ENCODE measurements around the gene RCCD1.

The RCCD1 gene

GRCh38 chr15:90916461-90916860 lies 38.2 kb upstream of the RCCD1 start:
- Histone ChIP-seq H3K4me2 (ENCODE audit: insufficient read depth, low read length, poor library complexity, severe bottlenecking) (no peak overlapping the region), H3K14ac (ENCODE audit: low read length) (no peak overlapping the region), H3K18ac (ENCODE audit: low read length) (no peak overlapping the region), H4K91ac (ENCODE audit: low read depth, low read length, poor library complexity) (no peak overlapping the region), H2BK120ac (ENCODE audit: low read depth, low read length) (no peak overlapping the region), H3K79me1 (ENCODE audit: low read depth, low read length) (no peaks in the 10 kb centered on the region), H2BK12ac (ENCODE audit: low read length) (no peak overlapping the region), H3K23ac (ENCODE audit: low read depth, low read length, poor library complexity) (no peak overlapping the region), H3K4ac (ENCODE audit: low read length) (no peak overlapping the region), H3K9ac (ENCODE audit: low read depth, low read length, poor library complexity) (no peak overlapping the region), H3K36me3 (replicated peaks in 1 of 2; ENCODE audit: control insufficient read depth in 2 of 2, insufficient read depth in 2 of 2, low read length in 2 of 2) (peaks cover 63 to 97% of the 10 kb centered on the region in 2 donors), H2BK15ac (ENCODE audit: low read length) (no peak overlapping the region), H3K4me3 (ENCODE audit: low read length in 2 of 2) (no peak overlapping the region), H4K8ac (ENCODE audit: low read depth, low read length) (no peak overlapping the region), H2AK5ac (ENCODE audit: low read depth, low read length) (no peak overlapping the region), H3K4me1 (ENCODE audit: control insufficient read depth in 2 of 2, insufficient read depth in 1 of 2, low read depth in 1 of 2, low read length in 2 of 2) (no peaks in the 10 kb centered on the region), H3K27ac (replicated peaks; ENCODE audit: low read length) (no peak overlapping the region), H2AFZ (ENCODE audit: low read length) (no peak overlapping the region), H3K27me3 (ENCODE audit: control insufficient read depth in 3 of 3, insufficient read depth in 3 of 3, low read depth in 1 of 3, low read length in 3 of 3) (no peaks in the 10 kb centered on the region), H2BK5ac (ENCODE audit: low read length) (no peak overlapping the region), H3K9me3 (replicated peaks in 1 of 2; ENCODE audit: control insufficient read depth in 2 of 2, insufficient read depth in 1 of 2, low read depth in 1 of 2, low read length in 2 of 2) (no peaks in the 10 kb centered on the region)
- no peak for DNase-seq (ENCODE audit: low spot score)
- no CpG with 5 or more reads among the region's 11 CpGs for WGBS, 2 donors (ENCODE audit: extremely low coverage in 2 of 2, insufficient read length in 2 of 2, insufficient replicate concordance in 1 of 2)

- DNase-seq (ENCODE audit: low spot score): no peak
- Histone ChIP-seq H3K4me3 (ENCODE audit: low read length in 2 of 2) (no peak overlapping the region), H3K27ac (replicated peaks; ENCODE audit: low read length) (no peak overlapping the region), H3K4ac (ENCODE audit: low read length) (no peak overlapping the region), H2BK12ac (ENCODE audit: low read length) (no peak overlapping the region), H4K91ac (ENCODE audit: low read depth, low read length, poor library complexity) (no peak overlapping the region), H4K8ac (ENCODE audit: low read depth, low read length) (no peak overlapping the region), H3K14ac (ENCODE audit: low read length) (no peak overlapping the region), H3K9ac (ENCODE audit: low read depth, low read length, poor library complexity) (no peak overlapping the region), H2BK120ac (ENCODE audit: low read depth, low read length) (no peak overlapping the region), H3K23ac (ENCODE audit: low read depth, low read length, poor library complexity) (no peak overlapping the region), H3K9me3 (replicated peaks in 1 of 2; ENCODE audit: control insufficient read depth in 2 of 2, insufficient read depth in 1 of 2, low read depth in 1 of 2, low read length in 2 of 2) (no peaks in the 10 kb centered on the region), H3K36me3 (replicated peaks in 1 of 2; ENCODE audit: control insufficient read depth in 2 of 2, insufficient read depth in 2 of 2, low read length in 2 of 2) (peaks cover 55 to 89% of the 10 kb centered on the region in 2 donors), H3K18ac (ENCODE audit: low read length) (no peak overlapping the region), H3K79me1 (ENCODE audit: low read depth, low read length) (no peaks in the 10 kb centered on the region), H2BK15ac (ENCODE audit: low read length) (no peak overlapping the region), H2AK5ac (ENCODE audit: low read depth, low read length) (no peak overlapping the region), H3K4me2 (ENCODE audit: insufficient read depth, low read length, poor library complexity, severe bottlenecking) (no peak overlapping the region), H3K27me3 (ENCODE audit: control insufficient read depth in 3 of 3, insufficient read depth in 3 of 3, low read depth in 1 of 3, low read length in 3 of 3) (no peaks in the 10 kb centered on the region), H2BK5ac (ENCODE audit: low read length) (no peak overlapping the region), H2AFZ (ENCODE audit: low read length) (no peak overlapping the region), H3K4me1 (ENCODE audit: control insufficient read depth in 2 of 2, insufficient read depth in 1 of 2, low read depth in 1 of 2, low read length in 2 of 2) (no peaks in the 10 kb centered on the region)
- no CpG with 5 or more reads among the region's 12 CpGs for WGBS, 2 donors (ENCODE audit: extremely low coverage in 2 of 2, insufficient read length in 2 of 2, insufficient replicate concordance in 1 of 2)
These were observed 37.1 kb upstream of the RCCD1 start for GRCh38 chr15:90917569-90917968.

- Histone ChIP-seq H3K9ac (ENCODE audit: low read depth, low read length, poor library complexity) (peak overlapping the region; percentile 36), H3K36me3 (replicated peaks in 1 of 2; ENCODE audit: control insufficient read depth in 2 of 2, insufficient read depth in 2 of 2, low read length in 2 of 2) (peaks cover 48 to 83% of the 10 kb centered on the region in 2 donors), H3K79me1 (ENCODE audit: low read depth, low read length) (no peaks in the 10 kb centered on the region), H2AK5ac (ENCODE audit: low read depth, low read length) (no peak overlapping the region), H3K14ac (ENCODE audit: low read length) (peak overlapping the region; percentile 76), H2BK12ac (ENCODE audit: low read length) (no peak overlapping the region), H2BK15ac (ENCODE audit: low read length) (no peak overlapping the region), H2BK5ac (ENCODE audit: low read length) (no peak overlapping the region), H3K23ac (ENCODE audit: low read depth, low read length, poor library complexity) (peak overlapping the region; percentile 34), H3K4me3 (ENCODE audit: low read length in 2 of 2) (no peak overlapping the region), H3K27me3 (ENCODE audit: control insufficient read depth in 3 of 3, insufficient read depth in 3 of 3, low read depth in 1 of 3, low read length in 3 of 3) (no peaks in the 10 kb centered on the region), H3K4ac (ENCODE audit: low read length) (no peak overlapping the region), H3K18ac (ENCODE audit: low read length) (no peak overlapping the region), H3K4me1 (ENCODE audit: control insufficient read depth in 2 of 2, insufficient read depth in 1 of 2, low read depth in 1 of 2, low read length in 2 of 2) (no peaks in the 10 kb centered on the region), H2AFZ (ENCODE audit: low read length) (no peak overlapping the region), H3K9me3 (replicated peaks in 1 of 2; ENCODE audit: control insufficient read depth in 2 of 2, insufficient read depth in 1 of 2, low read depth in 1 of 2, low read length in 2 of 2) (no peaks in the 10 kb centered on the region), H3K27ac (replicated peaks; ENCODE audit: low read length) (no peak overlapping the region), H4K91ac (ENCODE audit: low read depth, low read length, poor library complexity) (no peak overlapping the region), H3K4me2 (ENCODE audit: insufficient read depth, low read length, poor library complexity, severe bottlenecking) (no peak overlapping the region), H2BK120ac (ENCODE audit: low read depth, low read length) (no peak overlapping the region), H4K8ac (ENCODE audit: low read depth, low read length) (no peak overlapping the region)
- no CpG with 5 or more reads among the region's 23 CpGs for WGBS, 2 donors (ENCODE audit: extremely low coverage in 2 of 2, insufficient read length in 2 of 2, insufficient replicate concordance in 1 of 2)
- DNase-seq (ENCODE audit: low spot score): no peak
These were observed 36.5 kb upstream of the RCCD1 start for GRCh38 chr15:90918034-90918788.

- H4K91ac ChIP-seq (ENCODE audit: low read depth, low read length, poor library complexity): no peak overlapping the region
- no CpG with 5 or more reads among the region's 6 CpGs for WGBS, 2 donors (ENCODE audit: extremely low coverage in 2 of 2, insufficient read length in 2 of 2, insufficient replicate concordance in 1 of 2)
- no peak overlapping the region for H2BK15ac ChIP-seq (ENCODE audit: low read length)
- H4K8ac ChIP-seq (ENCODE audit: low read depth, low read length): no peak overlapping the region
- no peak overlapping the region for H3K9ac ChIP-seq (ENCODE audit: low read depth, low read length, poor library complexity)
- no peaks in the 10 kb centered on the region for H3K79me1 ChIP-seq (ENCODE audit: low read depth, low read length)
- no peak overlapping the region for H3K4me3 ChIP-seq (ENCODE audit: low read length in 2 of 2)
- no peak overlapping the region for H2BK5ac ChIP-seq (ENCODE audit: low read length)
- H3K23ac ChIP-seq (ENCODE audit: low read depth, low read length, poor library complexity): no peak overlapping the region
- H2AK5ac ChIP-seq (ENCODE audit: low read depth, low read length): no peak overlapping the region
- H3K4me1 ChIP-seq (ENCODE audit: control insufficient read depth in 2 of 2, insufficient read depth in 1 of 2, low read depth in 1 of 2, low read length in 2 of 2): no peaks in the 10 kb centered on the region
- H2AFZ ChIP-seq (ENCODE audit: low read length): no peak overlapping the region
- H2BK120ac ChIP-seq (ENCODE audit: low read depth, low read length): no peak overlapping the region
- H2BK12ac ChIP-seq (ENCODE audit: low read length): no peak overlapping the region
- H3K9me3 ChIP-seq (replicated peaks in 1 of 2; ENCODE audit: control insufficient read depth in 2 of 2, insufficient read depth in 1 of 2, low read depth in 1 of 2, low read length in 2 of 2): no peaks in the 10 kb centered on the region
- no peaks in the 10 kb centered on the region for H3K27me3 ChIP-seq (ENCODE audit: control insufficient read depth in 3 of 3, insufficient read depth in 3 of 3, low read depth in 1 of 3, low read length in 3 of 3)
- peaks cover 42 to 76% of the 10 kb centered on the region in 2 donors for H3K36me3 ChIP-seq (replicated peaks in 1 of 2; ENCODE audit: control insufficient read depth in 2 of 2, insufficient read depth in 2 of 2, low read length in 2 of 2)
- H3K27ac ChIP-seq (replicated peaks; ENCODE audit: low read length): no peak overlapping the region
- no peak overlapping the region for H3K14ac ChIP-seq (ENCODE audit: low read length)
- DNase-seq (ENCODE audit: low spot score): no peak
- no peak overlapping the region for H3K4me2 ChIP-seq (ENCODE audit: insufficient read depth, low read length, poor library complexity, severe bottlenecking)
- no peak overlapping the region for H3K4ac ChIP-seq (ENCODE audit: low read length)
- H3K18ac ChIP-seq (ENCODE audit: low read length): no peak overlapping the region
These were observed 35.8 kb upstream of the RCCD1 start for GRCh38 chr15:90918835-90919234.

All from neuronal stem cell (in vitro differentiated cells).